K562 (cell line): ENCODE results near the gene INPP1. TPM values are rescaled to one million over a fixed set of nuclear protein-coding genes. Genes with fewer than 3 reads are reported as not detected.

Experiments used
- ADNP ChIP-seq: fragments of 200-800 bp; sonication (Bioruptor generic); IDR thresholded peaks from 2 replicates; pipeline ENCODE4 v1.6.1; 2016; ENCODE audit warnings: missing genetic modification characterization, missing compliant biosample characterization
- CEBPZ ChIP-seq: fragments of 150-350 bp; IDR thresholded peaks from 2 replicates; pipeline ENCODE4 v1.6.1; 2014; ENCODE audit warnings: low read depth, mild to moderate bottlenecking, low read length, borderline replicate concordance
- ETS1 ChIP-seq: conservative IDR thresholded peaks from 2 replicates; pipeline ENCODE4 v1.6.1; 2011; ENCODE audit warnings: low read depth, mild to moderate bottlenecking, low read length; ENCODE audit not compliant: control insufficient read depth
- GATAD2A ChIP-seq: fragments of 450-650 bp; IDR thresholded peaks from 2 replicates; pipeline ENCODE4 v1.6.1; 2017
- HNRNPH1 ChIP-seq: fragments of 200-400 bp; formaldehyde crosslinking; optimal IDR thresholded peaks from 2 replicates; pipeline ENCODE3; 2017; ENCODE audit warnings: low read depth, mild to moderate bottlenecking, low read length, moderate library complexity
- JUN ChIP-seq, 2 experiments: sonication (generic) in 1 of 2; formaldehyde crosslinking in 1 of 2; IDR thresholded peaks; 2 replicates each; pipeline versions ENCODE4 v1.6.1 to v1.8.0; 2012 to 2022; ENCODE audit warnings: borderline replicate concordance in 2 of 2, mild to moderate bottlenecking in 2 of 2, improper control_type of control experiment in 1 of 2, low read depth in 1 of 2, low read length in 1 of 2, missing genetic modification reagents in 1 of 2
- KDM4B ChIP-seq, 2 experiments: fragments of 450-650 bp in 1 of 2; sonication (generic) in 1 of 2; IDR thresholded peaks; 2 replicates each; pipeline ENCODE4 v1.6.1; 2016 to 2017; ENCODE audit warnings: borderline replicate concordance in 2 of 2, antibody characterized with exemption in 1 of 2, low read depth in 1 of 2, mild to moderate bottlenecking in 1 of 2
- MXI1 ChIP-seq: IDR thresholded peaks from 2 replicates; pipeline ENCODE4 v1.6.1; 2011; ENCODE audit warnings: low read depth, mild to moderate bottlenecking, improper control_type of control experiment, low read length
- NCOR1 ChIP-seq: fragments of 450-650 bp; IDR thresholded peaks from 2 replicates; pipeline ENCODE4 v1.6.1; 2016; ENCODE audit warnings: mild to moderate bottlenecking, moderate library complexity
- RBM14 ChIP-seq: fragments of 200-400 bp; formaldehyde crosslinking; IDR thresholded peaks from 2 replicates; pipeline ENCODE4 v1.6.1; 2018; ENCODE audit warnings: low read depth, mild to moderate bottlenecking, low read length, moderate library complexity, borderline replicate concordance; ENCODE audit not compliant: insufficient read depth
- RBM39 ChIP-seq: fragments of 200-400 bp; formaldehyde crosslinking; optimal IDR thresholded peaks from 2 replicates; pipeline ENCODE3; 2018; ENCODE audit warnings: low read depth, low read length
- RERE ChIP-seq: sonication (generic); formaldehyde crosslinking; IDR thresholded peaks from 2 replicates; pipeline ENCODE4 v1.8.0; 2023; ENCODE audit warnings: missing genetic modification reagents, mild to moderate bottlenecking, borderline replicate concordance
- SAFB2 ChIP-seq: fragments of 200-400 bp; formaldehyde crosslinking; IDR thresholded peaks from 2 replicates; pipeline ENCODE4 v1.6.1; 2018; ENCODE audit warnings: borderline replicate concordance, low read length, low read depth, moderate library complexity; ENCODE audit not compliant: severe bottlenecking
- SMARCE1 ChIP-seq: fragments of 450-650 bp; IDR thresholded peaks from 2 replicates; pipeline ENCODE4 v1.7.1; 2016; ENCODE audit warnings: mild to moderate bottlenecking
- TCFL5 ChIP-seq: fragments of 250-450 bp; sonication (Bioruptor Pico); conservative IDR thresholded peaks from 2 replicates; pipeline ENCODE4 v1.6.1; 2021; ENCODE audit warnings: mild to moderate bottlenecking, moderate library complexity, matching md5 sums
- TEAD4 ChIP-seq, 2 experiments: sonication (generic) in 1 of 2; formaldehyde crosslinking in 1 of 2; IDR thresholded peaks; 2 replicates each; pipeline versions ENCODE4 v1.6.1 to v1.8.0; 2012 to 2022; ENCODE audit warnings: borderline replicate concordance in 1 of 2, inconsistent platforms in 1 of 2, low read length in 1 of 2, mild to moderate bottlenecking in 1 of 2, missing genetic modification reagents in 1 of 2
- ZNF165 ChIP-seq: fragments of 250-450 bp; sonication (Bioruptor Pico); IDR thresholded peaks from 2 replicates; pipeline ENCODE4 v1.4.0; 2020; ENCODE audit warnings: borderline replicate concordance
- ZNF212 ChIP-seq: fragments of 450-650 bp; formaldehyde crosslinking; IDR thresholded peaks from 2 replicates; pipeline ENCODE4 v1.4.0; 2020; ENCODE audit warnings: mild to moderate bottlenecking
- polyA plus RNA-seq, 8 experiments: library from polyadenylated mRNA; depleted of rRNA in 4 of 8; stranded (reverse) in 5 of 8; unstranded in 3 of 8; fragments of >200 nt; fragmentation: Nextera tagmentation in 2 of 8; fragmentation: Illumina TruSeq in 1 of 8; extraction: Ambion mirVana in 2 of 8; extraction: Trizol in 1 of 8; gene quantifications; 2 replicates each; pipeline versions ENCODE4 v1.2.1 to v1.2.3, GENCODE V29; 2011 to 2014; ENCODE audit warnings: inconsistent platforms in 1 of 8, missing spikeins in 1 of 8
- total RNA-seq, 7 experiments: library from RNA; depleted of rRNA in 6 of 7; stranded (reverse); fragments of >200 nt in 6 of 7; fragmentation: Illumina TruSeq in 2 of 7; extraction: Trizol in 2 of 7; gene quantifications; 2 replicates each; pipeline versions ENCODE4 v1.2.1 to v1.2.3, GENCODE V29; 2011 to 2021; ENCODE audit warnings: low replicate concordance in 1 of 7

Gene INPP1
- total and polyA plus RNA-seq, 9 of the 15 experiments (the other 6 are each of a cell fraction or from before 2014, with no cell fraction given) = 3.7 to 11.8 (median 6.5) TPM

- TF ChIP-seq RERE (CRISPR knock-in tag) = no peak
- TF ChIP-seq MXI1 = no peak
- TF ChIP-seq SAFB2 = no peak
- TF ChIP-seq RBM14 = no peak
- TF ChIP-seq TEAD4 (IDR thresholded peaks at IDR 0.05; ENCODE audit: low read length) = peak; percentile 67
- TF ChIP-seq TEAD4 (CRISPR knock-in tag; IDR thresholded peaks at IDR 0.05; ENCODE audit: borderline replicate concordance) = no peak
- TF ChIP-seq CEBPZ = no peak
- TF ChIP-seq GATAD2A = no peak
- no peak for TF ChIP-seq ADNP (tag)
- no peak for TF ChIP-seq ETS1
- peak; percentile 96 for TF ChIP-seq SMARCE1
- TF ChIP-seq HNRNPH1 = no peak
- TF ChIP-seq NCOR1 = peak; percentile 48; the same call in 1 of the 2 replicates
- TF ChIP-seq ZNF212 (CRISPR knock-in tag) = no peak
- no peak for TF ChIP-seq KDM4B (IDR thresholded peaks at IDR 0.05; ENCODE audit: borderline replicate concordance in 2 of 2, low read depth in 1 of 2)
- peak; percentile 90 for TF ChIP-seq JUN (IDR thresholded peaks at IDR 0.05; ENCODE audit: borderline replicate concordance, low read depth, low read length)
- 0 out of 2 replicates have a peak, but pooled peaks have one; percentile 34 for TF ChIP-seq JUN (CRISPR knock-in tag; IDR thresholded peaks at IDR 0.05; ENCODE audit: borderline replicate concordance)
- no peak for TF ChIP-seq TCFL5
- no peak for TF ChIP-seq ZNF165
- TF ChIP-seq RBM39 = no peak
These were observed 61.1 kb downstream of the INPP1 start (continued) for GRCh38 chr2:190404487-190404886.
